Activated CD8-positive, alpha-beta memory T cell treated with anti-CD3 and anti-CD28 coated beads, Interleukin-2, amount 50 U/mL, for 1 hour (primary cell): ENCODE results near the gene PC.

Experiments
- DNase-seq: peaks from one replicate; pipeline ENCODE4 v3.0.0-alpha.2; 2020; ENCODE audit errors: extremely low read depth

PC gene

GRCh38 chr11:66883016-66883965 lies 74.9 kb downstream of the PC start:
- no peak for DNase-seq

GRCh38 chr11:66882561-66883015 lies 75.6 kb downstream of the PC start:
- no peak for DNase-seq

GRCh38 chr11:66881927-66882452 lies 76.2 kb downstream of the PC start:
- DNase-seq = no peak

- no peak for DNase-seq
Observed at GRCh38 chr11:66881451-66881835, 76.7 kb downstream of the PC start.

- no peak for DNase-seq
Observed at GRCh38 chr11:66880496-66881450, 77.4 kb downstream of the PC start.

GRCh38 chr11:66879999-66880398 lies 78.2 kb downstream of the PC start:
- no peak for DNase-seq

GRCh38 chr11:66879583-66879982 lies 78.6 kb downstream of the PC start:
- DNase-seq = no peak

GRCh38 chr11:66879000-66879399 lies 79.2 kb downstream of the PC start:
- no peak for DNase-seq

- no peak for DNase-seq
Observed at GRCh38 chr11:66878474-66878873, 79.7 kb downstream of the PC start.

- DNase-seq = no peak
Observed at GRCh38 chr11:66877588-66878385, 80.4 kb downstream of the PC start.

GRCh38 chr11:66875378-66875777 lies 82.8 kb downstream of the PC start:
- DNase-seq = no peak

- no peak for DNase-seq
Observed at GRCh38 chr11:66874232-66874631, 84.0 kb downstream of the PC start.

GRCh38 chr11:66871521-66871901 lies 86.7 kb downstream of the PC start:
- no peak for DNase-seq

- no peak for DNase-seq
Observed at GRCh38 chr11:66870616-66871520, 87.3 kb downstream of the PC start.

GRCh38 chr11:66870131-66870530 lies 88.1 kb downstream of the PC start:
- DNase-seq = no peak

GRCh38 chr11:66869567-66869870 lies 88.7 kb downstream of the PC start:
- no peak for DNase-seq

GRCh38 chr11:66868726-66869566 lies 89.2 kb downstream of the PC start:
- DNase-seq = peak; percentile 40

- no peak for DNase-seq
Observed at GRCh38 chr11:66868082-66868725, 90.0 kb downstream of the PC start.

- DNase-seq = no peak
Observed at GRCh38 chr11:66867425-66868040, 90.7 kb downstream of the PC start.
